ENCODE data around the gene TMCO4. TPM values are rescaled to one million over a fixed set of nuclear protein-coding genes. Genes with fewer than 3 reads are reported as not detected.

TMCO4 gene
- total and polyA plus RNA-seq, 2 donors (not counting 3 experiments of a cell fraction or from before 2014, with no cell fraction given): 7.6 to 10.3 TPM

DNA sequence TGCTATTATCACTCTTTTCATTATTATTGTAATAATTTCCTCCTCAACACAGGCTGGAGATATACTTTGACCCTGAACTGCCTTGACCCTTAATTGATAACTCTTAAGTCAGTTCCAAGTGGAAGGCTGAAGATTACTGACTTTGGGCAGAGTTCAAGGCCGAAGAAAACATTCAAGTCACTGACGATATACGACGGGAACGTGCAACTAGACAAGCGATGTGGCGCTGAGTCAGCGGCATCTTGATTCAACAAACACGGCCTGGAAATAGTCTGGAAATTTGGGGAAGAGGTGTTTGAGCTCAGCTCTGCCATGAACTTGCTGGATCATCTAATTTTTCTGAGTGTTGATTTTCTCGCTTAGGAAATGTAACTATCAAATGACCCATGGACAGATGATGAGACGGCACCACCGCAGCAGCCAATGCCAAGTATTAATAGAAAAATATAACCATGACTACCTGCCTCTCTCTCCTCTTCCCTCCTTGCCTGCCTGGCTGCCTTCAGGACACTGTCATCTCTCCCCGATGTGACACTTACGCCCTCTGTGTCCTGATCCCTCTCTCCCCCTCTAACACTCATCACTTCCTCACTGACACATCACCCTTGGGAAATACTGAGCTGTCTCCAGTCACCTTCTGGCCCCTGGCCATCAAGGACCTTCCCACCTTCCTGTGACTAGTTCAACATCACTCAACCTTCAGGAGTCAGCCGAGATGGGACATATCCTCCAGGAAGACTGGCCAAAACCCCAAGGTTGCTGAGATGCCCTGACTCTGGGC lies 49.4 kb downstream of the TMCO4 start:
- Histone ChIP-seq H3K27ac (ENCODE audit: insufficient read depth, low read depth, low read length) (no peak overlapping the region), H3K27me3 (ENCODE audit: control insufficient read depth in 2 of 2, insufficient read depth in 2 of 2, low read length in 2 of 2) (no peaks in the 10 kb centered on the region), H3K4me2 (ENCODE audit: insufficient read depth, low read length) (no peak overlapping the region), H4K20me1 (replicated peaks; ENCODE audit: control insufficient read depth, extremely low read depth, insufficient read depth, low read length) (no peaks in the 10 kb centered on the region), H3K9me3 (replicated peaks; ENCODE audit: control insufficient read depth, insufficient read depth, low read length) (no peaks in the 10 kb centered on the region), H3K4me1 (ENCODE audit: control insufficient read depth, extremely low read depth, insufficient read depth, low read length) (peaks cover 2% of the 10 kb centered on the region), H3K9me1 (replicated peaks; ENCODE audit: control insufficient read depth, extremely low read depth, insufficient read depth, low read length) (no peaks in the 10 kb centered on the region), H2AFZ (ENCODE audit: low read depth, low read length) (no peak overlapping the region), H3K79me2 (ENCODE audit: control insufficient read depth, insufficient read depth, low read length) (no peaks in the 10 kb centered on the region), H3K9ac (replicated peaks; ENCODE audit: extremely low read depth, insufficient read depth, low read length) (no peak overlapping the region), H3K4me3 (replicated peaks in 1 of 3; ENCODE audit: insufficient read depth in 1 of 3, low read depth in 1 of 3, low read length in 3 of 3) (no peak overlapping the region), H3K36me3 (ENCODE audit: control insufficient read depth in 2 of 2, extremely low read depth in 1 of 2, insufficient read depth in 2 of 2, low read length in 2 of 2) (no peaks in the 10 kb centered on the region)
- TF ChIP-seq FOS (IDR thresholded peaks at IDR 0.05; ENCODE audit: borderline replicate concordance, insufficient read depth, low read length): peak; percentile 61
- TF ChIP-seq EZH2 (IDR thresholded peaks at IDR 0.05; ENCODE audit: borderline replicate concordance, low read depth, low read length, severe bottlenecking): no peak
- TF ChIP-seq, protein P1, sequence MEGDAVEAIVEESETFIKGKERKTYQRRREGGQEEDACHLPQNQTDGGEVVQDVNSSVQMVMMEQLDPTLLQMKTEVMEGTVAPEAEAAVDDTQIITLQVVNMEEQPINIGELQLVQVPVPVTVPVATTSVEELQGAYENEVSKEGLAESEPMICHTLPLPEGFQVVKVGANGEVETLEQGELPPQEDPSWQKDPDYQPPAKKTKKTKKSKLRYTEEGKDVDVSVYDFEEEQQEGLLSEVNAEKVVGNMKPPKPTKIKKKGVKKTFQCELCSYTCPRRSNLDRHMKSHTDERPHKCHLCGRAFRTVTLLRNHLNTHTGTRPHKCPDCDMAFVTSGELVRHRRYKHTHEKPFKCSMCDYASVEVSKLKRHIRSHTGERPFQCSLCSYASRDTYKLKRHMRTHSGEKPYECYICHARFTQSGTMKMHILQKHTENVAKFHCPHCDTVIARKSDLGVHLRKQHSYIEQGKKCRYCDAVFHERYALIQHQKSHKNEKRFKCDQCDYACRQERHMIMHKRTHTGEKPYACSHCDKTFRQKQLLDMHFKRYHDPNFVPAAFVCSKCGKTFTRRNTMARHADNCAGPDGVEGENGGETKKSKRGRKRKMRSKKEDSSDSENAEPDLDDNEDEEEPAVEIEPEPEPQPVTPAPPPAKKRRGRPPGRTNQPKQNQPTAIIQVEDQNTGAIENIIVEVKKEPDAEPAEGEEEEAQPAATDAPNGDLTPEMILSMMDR (IDR thresholded peaks at IDR 0.05; ENCODE audit: extremely low read depth in 1 of 2, insufficient read depth in 1 of 2, low read depth in 1 of 2, low read length in 2 of 2): no peak
- TF ChIP-seq, protein P2, sequence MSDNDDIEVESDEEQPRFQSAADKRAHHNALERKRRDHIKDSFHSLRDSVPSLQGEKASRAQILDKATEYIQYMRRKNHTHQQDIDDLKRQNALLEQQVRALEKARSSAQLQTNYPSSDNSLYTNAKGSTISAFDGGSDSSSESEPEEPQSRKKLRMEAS (IDR thresholded peaks at IDR 0.05; ENCODE audit: insufficient read depth, insufficient read length): no peak
- no peak for TF ChIP-seq POLR2A (IDR thresholded peaks at IDR 0.05; ENCODE audit: low read depth, low read length)
- no peak for TF ChIP-seq JUN (IDR thresholded peaks at IDR 0.05; ENCODE audit: borderline replicate concordance, insufficient read depth, insufficient read length, low read depth)
- POLR2A ChIA-PET: no interaction called here
- DNase-seq (ENCODE audit: low read depth, low spot score) (peak; percentile 24), FAIRE-seq (peak; percentile 44)
- no TSS peak for BruUV-seq (replicated peaks)
- intact Hi-C loops (cut with micrococcal nuclease) (no loop called here), dilution Hi-C loops (cut with MboI; ENCODE audit: extremely low pct_ligation_motif_present, low sequenced_read_pairs) (no loop called here)
- CTCF ChIA-PET: interaction anchor here (0.7 to 1.4 kb wide), 3 partner anchors 11 to 35 kb away, joined by 3 to 11 read pairs (median 4); no protein-coding TSS in a partner anchor
